Fibroblast of gingiva (primary cell): Measurements from ENCODE around the gene GOLGA8T.
"Not testable (repeated sequence)": the region's sequence is repeated elsewhere in the genome, so short reads cannot be mapped to it uniquely, and the experiment has no call there.

Experiments used
- DNase-seq: peaks from one replicate; pipeline ENCODE4 v3.0.0-alpha.2; 2011; ENCODE audit warnings: low read depth

Gene GOLGA8T

DNA sequence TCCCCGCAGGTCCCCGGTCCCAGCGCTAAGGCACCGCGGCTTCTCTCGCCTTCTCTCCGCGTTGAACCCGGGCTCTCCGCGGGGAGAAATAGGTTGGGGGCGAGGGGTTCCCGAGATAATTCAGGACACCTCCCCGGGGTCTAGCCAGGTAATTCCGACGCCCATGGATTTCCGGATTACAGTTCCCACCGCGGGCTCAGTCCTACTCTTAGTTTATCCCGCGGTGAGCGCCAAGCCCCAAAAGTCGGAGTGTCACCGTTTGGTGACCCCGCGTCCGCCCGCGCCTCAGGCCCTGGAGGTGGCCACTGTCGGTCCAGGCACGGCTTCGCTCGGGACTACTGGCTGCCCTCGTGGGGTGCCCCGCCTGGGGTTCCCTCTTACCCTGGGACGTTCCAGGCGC is 56.8 kb downstream of the GOLGA8T start:
- not testable (repeated sequence) for DNase-seq

- not testable (repeated sequence) for DNase-seq
These were observed 57.4 kb downstream of the GOLGA8T start for GRCh38 chr15:30192119-30192745.

GRCh38 chr15:30192892-30193291 is 58.0 kb downstream of the GOLGA8T start:
- not testable (repeated sequence) for DNase-seq
